Anterior cingulate cortex (tissue), 58 donors: ENCODE results near the gene KIAA1671.

Source experiments
- DNase-seq, 58 donors: peaks; one replicate each; lab custom pipeline; 2025; lab: John Stamatoyannopoulos, UW

Gene KIAA1671

GRCh38 chr22:25104367-25104766 is 151.9 kb downstream of the KIAA1671 start:
- DNase-seq = no peak

- DNase-seq = no peak
These were observed 153.5 kb downstream of the KIAA1671 start for GRCh38 chr22:25105817-25106650.

- no peak for DNase-seq
These were observed 157.5 kb downstream of the KIAA1671 start for GRCh38 chr22:25109878-25110595.

- DNase-seq = peak in 1 of 58 donors; percentile 25
These were observed 158.0 kb downstream of the KIAA1671 start for GRCh38 chr22:25110596-25110845.

- DNase-seq = peak in 43 of 58 donors; percentile 17 to 84 (median 40)
These were observed 158.5 kb downstream of the KIAA1671 start for GRCh38 chr22:25110846-25111578.

GRCh38 chr22:25111579-25112517 is 159.3 kb downstream of the KIAA1671 start:
- DNase-seq = peak in 4 of 58 donors; percentile 17 to 35 (median 29)

GRCh38 chr22:25112538-25113253 is 160.2 kb downstream of the KIAA1671 start:
- DNase-seq = peak in 1 of 58 donors; percentile 21

- DNase-seq = no peak
These were observed 160.8 kb downstream of the KIAA1671 start for GRCh38 chr22:25113316-25113721.

- no peak for DNase-seq
These were observed 162.2 kb downstream of the KIAA1671 start for GRCh38 chr22:25114369-25115362.

GRCh38 chr22:25119609-25120008 is 167.1 kb downstream of the KIAA1671 start:
- DNase-seq = no peak

GRCh38 chr22:25120093-25120561 is 167.6 kb downstream of the KIAA1671 start:
- peak in 5 of 58 donors; percentile 8 to 54 (median 19) for DNase-seq

GRCh38 chr22:25120761-25121212 is 168.3 kb downstream of the KIAA1671 start:
- DNase-seq = no peak

GRCh38 chr22:25122136-25122764 is 169.7 kb downstream of the KIAA1671 start:
- no peak for DNase-seq

- no peak for DNase-seq
These were observed 171.2 kb downstream of the KIAA1671 start for GRCh38 chr22:25123677-25124076.

- DNase-seq = no peak
These were observed 173.3 kb downstream of the KIAA1671 start for GRCh38 chr22:25125693-25126357.

GRCh38 chr22:25126510-25126909 is 174.0 kb downstream of the KIAA1671 start:
- no peak for DNase-seq

GRCh38 chr22:25127318-25127717 is 174.8 kb downstream of the KIAA1671 start:
- no peak for DNase-seq
